ENCODE measurements around the gene OR56A5.

OR56A5 gene

GRCh38 chr11:5931061-5931460 is 37.2 kb downstream of the OR56A5 start:
- DNase-seq, result no peak

GRCh38 chr11:5930614-5931013 is 37.7 kb downstream of the OR56A5 start:
- no peak for DNase-seq

- no peak for DNase-seq
Measured at GRCh38 chr11:5929571-5930368, 38.5 kb downstream of the OR56A5 start.

- no peak for DNase-seq
Measured at GRCh38 chr11:5928811-5929210, 39.5 kb downstream of the OR56A5 start.

- DNase-seq, result no peak
Measured at GRCh38 chr11:5928271-5928670, 40.0 kb downstream of the OR56A5 start.

GRCh38 chr11:5923794-5924193 is 44.5 kb downstream of the OR56A5 start:
- DNase-seq, result no peak

GRCh38 chr11:5923427-5923776 is 44.9 kb downstream of the OR56A5 start:
- DNase-seq, result no peak

- no peak for DNase-seq
Measured at GRCh38 chr11:5922749-5923426, 45.4 kb downstream of the OR56A5 start.

Data from activated CD4-positive, alpha-beta T cell treated with anti-CD3 and anti-CD28 coated beads for 1 hour (primary cell).